NB4 (cell line): ENCODE results near the gene SLC4A2.

Source experiments
- MYC ChIP-seq: IDR thresholded peaks from 2 replicates; pipeline ENCODE4 v1.6.1; 2011; ENCODE audit warnings: low read depth, low read length
- POLR2A ChIP-seq: IDR thresholded peaks from 2 replicates; pipeline ENCODE4 v1.6.1; 2011; ENCODE audit warnings: mild to moderate bottlenecking; ENCODE audit not compliant: insufficient read length; ENCODE audit errors: extremely low read depth
- TF ChIP-seq, protein P1 (sequence below): IDR thresholded peaks from one replicate; pipeline ENCODE4 v1.5.1; 2012; ENCODE audit warnings: low read depth, low read length
- TF ChIP-seq, protein P2 (sequence below): IDR thresholded peaks from 2 replicates; pipeline ENCODE4 v1.6.1; 2011; ENCODE audit warnings: low read depth, low read length

- TF ChIP-seq, protein P1, sequence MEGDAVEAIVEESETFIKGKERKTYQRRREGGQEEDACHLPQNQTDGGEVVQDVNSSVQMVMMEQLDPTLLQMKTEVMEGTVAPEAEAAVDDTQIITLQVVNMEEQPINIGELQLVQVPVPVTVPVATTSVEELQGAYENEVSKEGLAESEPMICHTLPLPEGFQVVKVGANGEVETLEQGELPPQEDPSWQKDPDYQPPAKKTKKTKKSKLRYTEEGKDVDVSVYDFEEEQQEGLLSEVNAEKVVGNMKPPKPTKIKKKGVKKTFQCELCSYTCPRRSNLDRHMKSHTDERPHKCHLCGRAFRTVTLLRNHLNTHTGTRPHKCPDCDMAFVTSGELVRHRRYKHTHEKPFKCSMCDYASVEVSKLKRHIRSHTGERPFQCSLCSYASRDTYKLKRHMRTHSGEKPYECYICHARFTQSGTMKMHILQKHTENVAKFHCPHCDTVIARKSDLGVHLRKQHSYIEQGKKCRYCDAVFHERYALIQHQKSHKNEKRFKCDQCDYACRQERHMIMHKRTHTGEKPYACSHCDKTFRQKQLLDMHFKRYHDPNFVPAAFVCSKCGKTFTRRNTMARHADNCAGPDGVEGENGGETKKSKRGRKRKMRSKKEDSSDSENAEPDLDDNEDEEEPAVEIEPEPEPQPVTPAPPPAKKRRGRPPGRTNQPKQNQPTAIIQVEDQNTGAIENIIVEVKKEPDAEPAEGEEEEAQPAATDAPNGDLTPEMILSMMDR: no peak
- TF ChIP-seq, protein P2, sequence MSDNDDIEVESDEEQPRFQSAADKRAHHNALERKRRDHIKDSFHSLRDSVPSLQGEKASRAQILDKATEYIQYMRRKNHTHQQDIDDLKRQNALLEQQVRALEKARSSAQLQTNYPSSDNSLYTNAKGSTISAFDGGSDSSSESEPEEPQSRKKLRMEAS: no peak
- TF ChIP-seq POLR2A (no peak), MYC (no peak)
Observed at GRCh38 chr7:151047976-151048815, 11.2 kb upstream of the SLC4A2 start, which contains the start of gene ASIC3.
